AG09309 (cell line): ENCODE data around the gene CPVL.

Experiments
- DNase-seq: peaks from one replicate; pipeline ENCODE4 v3.0.0-alpha.2; 2010; ENCODE audit warnings: low read depth
- H3K4me3 ChIP-seq: 2 replicates; pipeline ENCODE4 v1.5.1; 2011; ENCODE audit warnings: mild to moderate bottlenecking, low read depth, low read length, moderate library complexity; ENCODE audit not compliant: control insufficient read depth
- CTCF ChIP-seq: IDR thresholded peaks from 2 replicates; pipeline ENCODE4 v1.5.1; 2011; ENCODE audit warnings: mild to moderate bottlenecking, low read depth, low read length, inconsistent platforms; ENCODE audit not compliant: insufficient read depth, control insufficient read depth; ENCODE audit errors: missing control alignments

The CPVL gene

GRCh38 chr7:28977881-28978280 is 168.5 kb downstream of the CPVL start:
- no peak for DNase-seq
- TF ChIP-seq CTCF: no peak
- no peak overlapping the region for H3K4me3 ChIP-seq

- no peak for DNase-seq
- no peak overlapping the region for H3K4me3 ChIP-seq
- TF ChIP-seq CTCF: no peak
Measured at GRCh38 chr7:28976022-28976421, 170.3 kb downstream of the CPVL start.

GRCh38 chr7:28973591-28973990 is 172.7 kb downstream of the CPVL start:
- DNase-seq: no peak
- TF ChIP-seq CTCF: no peak

GRCh38 chr7:28964056-28964455 is 182.3 kb downstream of the CPVL start:
- DNase-seq: no peak

More at GRCh38 chr7:28973591-28973990, 172.7 kb downstream of the CPVL start:
- H3K4me3 ChIP-seq: no peak overlapping the region

GRCh38 chr7:28961972-28962371 is 184.4 kb downstream of the CPVL start:
- no peak for DNase-seq
- TF ChIP-seq CTCF: no peak
- no peak overlapping the region for H3K4me3 ChIP-seq

More at GRCh38 chr7:28964056-28964455, 182.3 kb downstream of the CPVL start:
- no peak for TF ChIP-seq CTCF
- no peak overlapping the region for H3K4me3 ChIP-seq

GRCh38 chr7:28960071-28960840 is 186.1 kb downstream of the CPVL start:
- no peak for DNase-seq
- H3K4me3 ChIP-seq: no peak overlapping the region
- TF ChIP-seq CTCF: no peak
